HCT116 (cell line): Measurements from ENCODE around the gene NTSR2. TPM values are rescaled to one million over a fixed set of nuclear protein-coding genes. Genes with fewer than 3 reads are reported as not detected.

Source experiments
- ATAC-seq: fragments of 200-7000 bp; cut with Tn5 transposase; 2 replicates; pipeline ENCODE4 v1.9.1; 2020; ENCODE audit warnings: mild to moderate bottlenecking, moderate library complexity
- BruUV-seq: library from RNA; stranded (reverse); fragments of 400-500 nt; replicated peaks from 2 replicates; lab custom pipeline; 2021; lab: Mats Ljungman, UMichigan
- CTCF ChIA-PET: fragments of 300-600 bp; sonication (Branson Sonifier 250); formaldehyde crosslinking; loops from one replicate; lab custom pipeline; 2021; ENCODE audit warnings: antibody characterized with exemption; lab: Charles Lee
- POLR2A ChIA-PET: fragments of 300-600, 350-600 bp; sonication (Branson Sonifier 250); formaldehyde crosslinking; loops from one replicate; lab custom pipeline; 2021; ENCODE audit warnings: antibody characterized with exemption; lab: Charles Lee
- RAD21 ChIA-PET, 2 experiments: fragments of 300-600 bp; sonication (Branson Sonifier 250); formaldehyde crosslinking; loops; one replicate each; lab custom pipeline; 2023; ENCODE audit warnings: low total read pairs in 2 of 2; ENCODE audit not compliant: uncharacterized antibody in 2 of 2, unreplicated experiment in 2 of 2, low non-redundant PET in 1 of 2; lab: Charles Lee
- DNase-seq: peaks from one replicate; pipeline ENCODE4 v3.0.0-alpha.2; 2010; ENCODE audit warnings: low read depth, low spot score
- H2AFZ ChIP-seq: fragments of 200-600 bp; shearing (Covaris generic), sonication (generic); 2 replicates; pipeline ENCODE4 v1.6.1; 2017; ENCODE audit warnings: low read depth, mixed run types, mixed read lengths, antibody characterized with exemption, low read length; ENCODE audit not compliant: poor library complexity, severe bottlenecking
- H3K27ac ChIP-seq: 2 replicates; pipeline ENCODE4 v1.5.1; 2012; ENCODE audit warnings: low read depth, low read length
- H3K27me3 ChIP-seq: fragments of 200-600 bp; sonication (generic); 2 replicates; pipeline ENCODE4 v1.6.1; 2016; ENCODE audit warnings: mixed run types, low read length, mixed read lengths; ENCODE audit not compliant: insufficient read depth
- H3K36me3 ChIP-seq, 2 experiments: fragments of 200-500 bp in 1 of 2; fragments of 200-600 bp in 1 of 2; sonication (Bioruptor generic) in 1 of 2; sonication (generic) in 1 of 2; 2 replicates each; pipeline versions ENCODE4 v1.5.1 to v1.6.1; 2014 to 2016; ENCODE audit warnings: low read length in 2 of 2, inconsistent platforms in 1 of 2, mixed read lengths in 1 of 2, mixed run types in 1 of 2; ENCODE audit not compliant: insufficient read depth in 2 of 2, control insufficient read depth in 1 of 2
- H3K4me1 ChIP-seq, 2 experiments: fragments of 200-600 bp in 1 of 2; sonication (generic) in 1 of 2; 2 replicates each; pipeline versions ENCODE4 v1.5.1 to v1.6.1; 2012 to 2017; ENCODE audit warnings: low read length in 2 of 2, inconsistent platforms in 1 of 2, mild to moderate bottlenecking in 1 of 2, mixed read lengths in 1 of 2, mixed run types in 1 of 2, moderate library complexity in 1 of 2; ENCODE audit not compliant: insufficient read depth in 2 of 2, control insufficient read depth in 1 of 2
- H3K4me2 ChIP-seq: fragments of 200-600 bp; sonication (generic); 2 replicates; pipeline ENCODE4 v1.6.1; 2017; ENCODE audit warnings: mixed run types, low read length, mixed read lengths
- H3K4me3 ChIP-seq, 2 experiments: fragments of 200-600 bp in 1 of 2; sonication (generic) in 1 of 2; replicated peaks in 1 of 2; 2 replicates each; pipeline ENCODE4 v1.5.1; 2011 to 2016; ENCODE audit warnings: low read length in 2 of 2, control low read depth in 1 of 2, low read depth in 1 of 2, mild to moderate bottlenecking in 1 of 2, mixed read lengths in 1 of 2, mixed run types in 1 of 2
- H3K79me2 ChIP-seq: fragments of 200-600 bp; sonication (generic); 2 replicates; pipeline ENCODE4 v1.6.1; 2017; ENCODE audit warnings: mild to moderate bottlenecking, mixed run types, low read length, moderate library complexity, mixed read lengths; ENCODE audit not compliant: insufficient read depth
- H3K9ac ChIP-seq: fragments of 200-600 bp; sonication (generic); 2 replicates; pipeline ENCODE4 v1.6.1; 2016; ENCODE audit warnings: low read length, mixed read lengths
- H3K9me2 ChIP-seq: fragments of 200-600 bp; sonication (generic), shearing (Covaris generic); 2 replicates; pipeline ENCODE4 v1.6.1; 2017; ENCODE audit warnings: mixed run types, mild to moderate bottlenecking, moderate library complexity; ENCODE audit not compliant: insufficient read depth
- H3K9me3 ChIP-seq, 2 experiments: fragments of 200-500 bp in 1 of 2; fragments of 200-600 bp in 1 of 2; sonication (Bioruptor generic) in 1 of 2; sonication (generic) in 1 of 2; 2 replicates each; pipeline ENCODE4 v1.6.1; 2014 to 2017; ENCODE audit warnings: low read length in 2 of 2, mixed read lengths in 2 of 2, inconsistent platforms in 1 of 2, low read depth in 1 of 2, mild to moderate bottlenecking in 1 of 2, mixed run types in 1 of 2, moderate library complexity in 1 of 2; ENCODE audit not compliant: control insufficient read depth in 1 of 2, insufficient read depth in 1 of 2
- H4K20me1 ChIP-seq: fragments of 200-600 bp; sonication (generic), shearing (Covaris generic); 2 replicates; pipeline ENCODE4 v1.6.1; 2017; ENCODE audit warnings: mixed run types, mild to moderate bottlenecking, moderate library complexity; ENCODE audit not compliant: insufficient read depth
- CBX3 ChIP-seq: IDR thresholded peaks from 2 replicates; pipeline ENCODE4 v1.6.1; 2012; ENCODE audit warnings: low read depth
- EGR1 ChIP-seq: IDR thresholded peaks from 2 replicates; pipeline ENCODE4 v1.6.1; 2012; ENCODE audit warnings: low read depth
- FOSL1 ChIP-seq: IDR thresholded peaks from 2 replicates; pipeline ENCODE4 v1.6.1; 2012; ENCODE audit warnings: low read depth
- POLR2A ChIP-seq: IDR thresholded peaks from 2 replicates; pipeline ENCODE4 v1.7.0; 2011; ENCODE audit warnings: borderline replicate concordance; ENCODE audit not compliant: insufficient read depth, insufficient read length; ENCODE audit errors: extremely low read depth
- POLR2AphosphoS5 ChIP-seq: IDR thresholded peaks from 2 replicates; pipeline ENCODE4 v1.6.1; 2011; ENCODE audit warnings: mild to moderate bottlenecking, low read depth, low read length, moderate library complexity
- RAD21 ChIP-seq: IDR thresholded peaks from 2 replicates; pipeline ENCODE4 v1.6.1; 2012; ENCODE audit warnings: low read depth, mild to moderate bottlenecking
- SIN3A ChIP-seq: IDR thresholded peaks from 2 replicates; pipeline ENCODE4 v1.6.1; 2012; ENCODE audit warnings: low read depth
- TCF7L2 ChIP-seq: IDR thresholded peaks from 2 replicates; pipeline ENCODE4 v1.7.0; 2011; ENCODE audit warnings: borderline replicate concordance, inconsistent platforms; ENCODE audit not compliant: insufficient read depth, insufficient read length; ENCODE audit errors: extremely low read depth
- ZFX ChIP-seq: fragments of 450-650 bp; IDR thresholded peaks from 2 replicates; pipeline ENCODE4 v1.6.1; 2017
- intact Hi-C: fragments of 100-400 bp; cut with micrococcal nuclease; formaldehyde crosslinking; loops from 2 replicates; pipeline ENCODE4 v1.10.0; 2022
- total RNA-seq: library from RNA; stranded (reverse); gene quantifications from one replicate; pipeline ENCODE4 v1.2.1, GENCODE V29; 2021; ENCODE audit not compliant: unreplicated experiment
- TF ChIP-seq, protein P1 (sequence below), 3 experiments: fragments of 200-600 bp in 1 of 3; sonication (generic) in 1 of 3; IDR thresholded peaks in 2 of 3; conservative IDR thresholded peaks in 1 of 3; 2 replicates each; pipeline ENCODE4 v1.5.1; 2012 to 2017; ENCODE audit warnings: low read depth in 2 of 3, low read length in 2 of 3, antibody characterized with exemption in 1 of 3, borderline replicate concordance in 1 of 3, control low read depth in 1 of 3, mild to moderate bottlenecking in 1 of 3, mixed read lengths in 1 of 3, mixed run types in 1 of 3, moderate library complexity in 1 of 3; ENCODE audit not compliant: insufficient read depth in 1 of 3
- TF ChIP-seq, protein P2 (sequence below): IDR thresholded peaks from 2 replicates; pipeline ENCODE4 v1.6.1; 2012
- TF ChIP-seq, protein P3 (sequence below): IDR thresholded peaks from 2 replicates; pipeline ENCODE4 v1.6.1; 2012

Gene NTSR2
- total RNA-seq, 1 experiment from 2014 or later = not detected

DNA sequence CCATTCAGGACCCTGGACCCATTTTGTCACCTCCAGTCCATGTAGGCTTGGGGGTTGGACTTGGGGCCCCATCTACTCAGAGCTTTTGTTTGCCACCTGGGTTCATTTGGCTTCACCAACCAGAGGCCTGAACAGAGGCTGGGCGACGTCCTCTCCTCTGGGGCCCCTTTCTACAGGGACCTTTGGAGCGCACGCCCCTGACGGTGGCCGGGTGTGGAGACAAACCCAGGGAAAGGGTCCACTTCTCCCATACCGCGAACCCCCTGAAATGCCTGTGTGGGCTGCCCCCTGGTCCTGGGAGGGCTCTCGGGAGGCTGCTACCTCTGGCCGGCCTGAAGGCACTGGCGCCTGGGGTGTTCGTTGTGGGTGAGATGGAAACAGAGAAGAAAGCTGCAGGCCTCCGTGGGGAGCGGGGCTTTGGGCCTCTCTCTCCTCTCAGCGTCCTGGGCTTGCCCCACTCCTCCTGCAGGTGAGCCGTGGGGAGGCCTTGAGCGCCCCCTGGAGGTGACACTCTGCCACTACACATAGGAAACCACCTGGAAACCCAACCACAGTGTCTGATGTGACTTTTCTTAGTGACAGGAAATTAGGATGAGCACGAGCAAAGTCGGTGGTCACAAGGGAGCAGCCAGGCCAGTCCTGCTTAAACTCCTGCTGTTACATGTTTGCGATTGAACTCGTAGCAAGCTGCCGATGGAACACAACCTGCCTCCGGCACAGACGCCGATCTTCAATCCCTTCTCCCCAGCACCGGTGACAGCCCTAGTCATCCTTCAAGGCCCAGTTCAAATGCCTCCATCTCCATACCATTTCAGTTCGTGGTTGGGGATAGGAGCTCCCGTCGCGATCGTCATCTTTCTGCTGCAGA lies 12.0 kb upstream of the NTSR2 start:
- intact Hi-C loops = loop anchor here (2.0 to 5.0 kb wide), 3 partner anchors 100 to 550 kb away; a partner anchor contains a TSS
- Histone ChIP-seq H3K4me1 (peaks cover 9 to 12% of the 10 kb centered on the region in 2 experiments; a peak in 2 of 4 replicates), H3K9me3 (no peaks in the 10 kb centered on the region), H3K27ac (no peak overlapping the region), H3K4me3 (no peak overlapping the region), H3K9ac (no peak overlapping the region)
- POLR2A ChIA-PET = no interaction called here
- ATAC-seq = peak; percentile 90
- TF ChIP-seq FOSL1 (no peak), TCF7L2 (peak; percentile 29), POLR2AphosphoS5 (no peak), EGR1 (no peak), RAD21 (peak; percentile 83), POLR2A (no peak), ZFX (peak; percentile 27; the same call in 1 of the 2 replicates), SIN3A (no peak), CBX3 (no peak)
- TF ChIP-seq, protein P1, sequence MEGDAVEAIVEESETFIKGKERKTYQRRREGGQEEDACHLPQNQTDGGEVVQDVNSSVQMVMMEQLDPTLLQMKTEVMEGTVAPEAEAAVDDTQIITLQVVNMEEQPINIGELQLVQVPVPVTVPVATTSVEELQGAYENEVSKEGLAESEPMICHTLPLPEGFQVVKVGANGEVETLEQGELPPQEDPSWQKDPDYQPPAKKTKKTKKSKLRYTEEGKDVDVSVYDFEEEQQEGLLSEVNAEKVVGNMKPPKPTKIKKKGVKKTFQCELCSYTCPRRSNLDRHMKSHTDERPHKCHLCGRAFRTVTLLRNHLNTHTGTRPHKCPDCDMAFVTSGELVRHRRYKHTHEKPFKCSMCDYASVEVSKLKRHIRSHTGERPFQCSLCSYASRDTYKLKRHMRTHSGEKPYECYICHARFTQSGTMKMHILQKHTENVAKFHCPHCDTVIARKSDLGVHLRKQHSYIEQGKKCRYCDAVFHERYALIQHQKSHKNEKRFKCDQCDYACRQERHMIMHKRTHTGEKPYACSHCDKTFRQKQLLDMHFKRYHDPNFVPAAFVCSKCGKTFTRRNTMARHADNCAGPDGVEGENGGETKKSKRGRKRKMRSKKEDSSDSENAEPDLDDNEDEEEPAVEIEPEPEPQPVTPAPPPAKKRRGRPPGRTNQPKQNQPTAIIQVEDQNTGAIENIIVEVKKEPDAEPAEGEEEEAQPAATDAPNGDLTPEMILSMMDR (IDR thresholded peaks at IDR 0.05 in 2 of 3, conservative IDR thresholded peaks at IDR 0.05 in 1 of 3; ENCODE audit: borderline replicate concordance in 1 of 3, insufficient read depth in 1 of 3, low read depth in 2 of 3, low read length in 2 of 3) = peak; percentile 70 to 99 (median 99)
- TF ChIP-seq, protein P2, sequence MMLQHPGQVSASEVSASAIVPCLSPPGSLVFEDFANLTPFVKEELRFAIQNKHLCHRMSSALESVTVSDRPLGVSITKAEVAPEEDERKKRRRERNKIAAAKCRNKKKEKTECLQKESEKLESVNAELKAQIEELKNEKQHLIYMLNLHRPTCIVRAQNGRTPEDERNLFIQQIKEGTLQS = no peak
- TF ChIP-seq, protein P3, sequence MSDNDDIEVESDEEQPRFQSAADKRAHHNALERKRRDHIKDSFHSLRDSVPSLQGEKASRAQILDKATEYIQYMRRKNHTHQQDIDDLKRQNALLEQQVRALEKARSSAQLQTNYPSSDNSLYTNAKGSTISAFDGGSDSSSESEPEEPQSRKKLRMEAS = no peak
- TF ChIP-seq, all 23 proteins: peak for 4
- H3K4me2 ChIP-seq = no peak overlapping the region
- H4K20me1 ChIP-seq = no peaks in the 10 kb centered on the region
- no peaks in the 10 kb centered on the region for H3K79me2 ChIP-seq
- no peaks in the 10 kb centered on the region for H3K9me2 ChIP-seq
- peak; percentile 19 for DNase-seq
- H3K27me3 ChIP-seq = no peaks in the 10 kb centered on the region
- no TSS peak for BruUV-seq
- ChIA-PET RAD21 (no interaction called here), CTCF (interaction anchor here (1.7 to 2.4 kb wide), 3 partner anchors 11 to 549 kb away, joined by 5 to 14 read pairs (median 7); a partner anchor contains a TSS)
- H3K36me3 ChIP-seq = no peaks in the 10 kb centered on the region
- peak overlapping the region; percentile 54 for H2AFZ ChIP-seq
